Tibial artery (tissue), 4 donors: Measurements from ENCODE around the gene REEP1.

Source experiments
- DNase-seq, 2 donors: peaks; one replicate each; pipeline ENCODE4 v3.0.0-alpha.2; 2019
- H3K27ac ChIP-seq, 2 donors: fragments of 200-600 bp; sonication (generic) in 1 of 2; 1 replicate in 1 of 2; 2 replicates in 1 of 2; pipeline ENCODE4 v1.5.1; 2018 to 2019; ENCODE audit warnings: mild to moderate bottlenecking in 1 of 2
- H3K27me3 ChIP-seq, 2 donors: fragments of 200-600 bp; sonication (generic) in 1 of 2; one replicate each; pipeline versions ENCODE4 v1.5.1 to v1.6.0; 2016 to 2019
- H3K36me3 ChIP-seq, 3 donors: fragments of 200-600 bp; sonication (generic) in 2 of 3; one replicate each; pipeline ENCODE4 v1.5.1; 2016 to 2019; ENCODE audit warnings: mild to moderate bottlenecking in 2 of 3
- H3K4me1 ChIP-seq, 4 donors: fragments of 200-600 bp; sonication (generic) in 2 of 4; 1 replicate in 3 of 4; 2 replicates in 1 of 4; pipeline ENCODE4 v1.5.1; 2016 to 2019
- H3K4me3 ChIP-seq, 2 donors: fragments of 200-600 bp; sonication (generic) in 1 of 2; 1 replicate in 1 of 2; 2 replicates in 1 of 2; pipeline ENCODE4 v1.5.1; 2018 to 2019; ENCODE audit warnings: mild to moderate bottlenecking in 2 of 2
- H3K9me3 ChIP-seq, 3 donors: fragments of 200-600 bp; sonication (generic) in 1 of 3; one replicate each; pipeline ENCODE4 v1.5.1; 2016 to 2019
- intact Hi-C: fragments of 100-400 bp; cut with DNase I; formaldehyde crosslinking; loops from one replicate; pipeline ENCODE4 v1.15.0; 2023; ENCODE audit warnings: low total_unique reads
- TF ChIP-seq, protein P1 (sequence below), 2 experiments: fragments of 200-600 bp in 1 of 2; fragments of 450-650 bp in 1 of 2; IDR thresholded peaks; one replicate each; pipeline ENCODE4 v1.5.1; 2017 to 2019; ENCODE audit warnings: antibody characterized with exemption in 2 of 2, mild to moderate bottlenecking in 1 of 2, moderate library complexity in 1 of 2

Gene REEP1

DNA sequence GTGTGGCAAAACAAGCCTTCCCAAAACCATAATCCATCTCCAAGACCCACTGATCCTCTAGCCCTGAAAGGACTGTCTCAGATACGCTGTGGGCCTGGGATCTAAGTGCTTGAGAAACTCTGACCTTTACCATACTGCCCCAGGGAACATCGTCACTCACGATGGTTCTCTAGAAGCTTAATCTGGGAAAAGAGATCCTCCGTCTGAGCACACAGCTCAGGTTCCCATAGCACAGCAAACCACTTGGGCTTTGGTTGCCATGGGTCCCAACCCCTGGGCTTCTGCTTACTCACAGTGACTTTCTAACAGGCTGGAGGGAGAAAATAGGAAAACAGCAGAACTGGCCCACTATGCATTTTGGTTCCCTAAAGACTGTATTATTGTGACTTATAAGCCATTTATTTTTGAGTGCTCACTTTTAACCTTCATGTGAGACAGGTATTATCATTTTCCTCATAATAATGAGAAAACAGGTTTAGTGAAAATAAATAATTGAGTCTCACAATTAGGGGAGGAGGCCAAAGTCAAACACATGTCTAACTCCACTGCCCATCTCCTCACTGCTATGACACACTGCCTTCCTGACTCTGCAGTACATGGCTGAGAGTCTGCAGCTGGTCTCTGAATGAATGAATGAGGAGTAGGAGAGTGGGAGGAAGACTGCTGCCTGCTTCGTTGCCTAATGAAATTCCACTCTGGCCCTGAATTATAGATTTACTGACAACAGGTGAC lies 46.7 kb downstream of the REEP1 start:
- no peaks in the 10 kb centered on the region for H3K36me3 ChIP-seq
- no peaks in the 10 kb centered on the region for H3K9me3 ChIP-seq
- H3K4me3 ChIP-seq = no peak overlapping the region
- H3K4me1 ChIP-seq = peaks cover 0 to 14% (median 4%) of the 10 kb centered on the region in 4 donors
- intact Hi-C loops = loop anchor here (10.0 kb wide), 1 partner anchor 66 kb away; no protein-coding TSS in a partner anchor
- DNase-seq = no peak
- no peaks in the 10 kb centered on the region for H3K27me3 ChIP-seq
- TF ChIP-seq, protein P1, sequence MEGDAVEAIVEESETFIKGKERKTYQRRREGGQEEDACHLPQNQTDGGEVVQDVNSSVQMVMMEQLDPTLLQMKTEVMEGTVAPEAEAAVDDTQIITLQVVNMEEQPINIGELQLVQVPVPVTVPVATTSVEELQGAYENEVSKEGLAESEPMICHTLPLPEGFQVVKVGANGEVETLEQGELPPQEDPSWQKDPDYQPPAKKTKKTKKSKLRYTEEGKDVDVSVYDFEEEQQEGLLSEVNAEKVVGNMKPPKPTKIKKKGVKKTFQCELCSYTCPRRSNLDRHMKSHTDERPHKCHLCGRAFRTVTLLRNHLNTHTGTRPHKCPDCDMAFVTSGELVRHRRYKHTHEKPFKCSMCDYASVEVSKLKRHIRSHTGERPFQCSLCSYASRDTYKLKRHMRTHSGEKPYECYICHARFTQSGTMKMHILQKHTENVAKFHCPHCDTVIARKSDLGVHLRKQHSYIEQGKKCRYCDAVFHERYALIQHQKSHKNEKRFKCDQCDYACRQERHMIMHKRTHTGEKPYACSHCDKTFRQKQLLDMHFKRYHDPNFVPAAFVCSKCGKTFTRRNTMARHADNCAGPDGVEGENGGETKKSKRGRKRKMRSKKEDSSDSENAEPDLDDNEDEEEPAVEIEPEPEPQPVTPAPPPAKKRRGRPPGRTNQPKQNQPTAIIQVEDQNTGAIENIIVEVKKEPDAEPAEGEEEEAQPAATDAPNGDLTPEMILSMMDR (IDR thresholded peaks at IDR 0.05) = no peak
- no peak overlapping the region for H3K27ac ChIP-seq

DNA sequence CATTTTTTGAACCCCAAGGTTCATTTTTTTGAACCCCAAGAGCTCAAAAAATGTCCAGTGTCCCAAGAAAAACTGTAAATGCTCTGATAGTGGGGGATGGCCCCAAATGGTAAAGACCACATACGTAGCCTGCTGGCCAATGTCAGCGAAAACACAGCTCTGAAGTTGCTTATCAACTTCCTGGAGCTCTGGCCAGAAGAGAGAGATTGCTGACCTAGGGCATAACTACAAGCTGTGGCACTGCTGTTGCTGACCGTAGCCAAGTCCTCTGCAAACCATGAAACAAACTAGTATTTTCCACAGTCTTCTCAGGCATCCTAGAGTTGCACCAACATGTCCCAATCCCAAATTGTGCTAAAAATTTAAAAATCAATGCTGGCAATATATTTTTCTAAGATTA lies 50.9 kb downstream of the REEP1 start:
- intact Hi-C loops = no loop called here
- Histone ChIP-seq H3K9me3 (no peaks in the 10 kb centered on the region), H3K4me3 (no peak overlapping the region), H3K27ac (no peak overlapping the region), H3K27me3 (no peaks in the 10 kb centered on the region), H3K36me3 (no peaks in the 10 kb centered on the region), H3K4me1 (peaks cover 0 to 31% (median 17%) of the 10 kb centered on the region in 4 donors)
- no peak for DNase-seq
- TF ChIP-seq, protein P1 (IDR thresholded peaks at IDR 0.05) = no peak

DNA sequence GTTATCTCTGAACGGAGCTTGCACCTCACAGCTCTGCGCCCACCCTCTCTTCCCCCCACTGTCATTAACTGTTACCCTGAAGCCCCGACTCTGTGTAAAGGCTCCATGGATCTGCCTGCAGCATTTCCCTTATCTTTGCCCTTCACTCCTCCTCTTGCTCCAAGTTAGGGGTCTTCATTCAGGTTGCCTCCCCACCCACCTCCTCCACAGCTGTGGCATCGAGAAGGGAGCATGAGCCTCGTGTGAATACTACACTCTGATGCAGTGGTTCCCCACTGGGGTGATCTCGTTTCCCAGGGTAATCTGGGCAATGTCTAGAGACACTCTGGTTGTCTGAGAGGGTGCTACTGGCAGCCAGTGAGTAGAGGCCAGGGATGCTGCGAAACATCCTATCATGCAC lies 51.4 kb downstream of the REEP1 start:
- DNase-seq = no peak
- H3K27me3 ChIP-seq = no peaks in the 10 kb centered on the region
- intact Hi-C loops = no loop called here
- H3K27ac ChIP-seq = no peak overlapping the region
- no peaks in the 10 kb centered on the region for H3K36me3 ChIP-seq
- H3K9me3 ChIP-seq = no peaks in the 10 kb centered on the region
- no peak overlapping the region for H3K4me3 ChIP-seq
- H3K4me1 ChIP-seq = peaks cover 0 to 37% (median 18%) of the 10 kb centered on the region in 4 donors
- TF ChIP-seq, protein P1 (IDR thresholded peaks at IDR 0.05) = no peak

DNA sequence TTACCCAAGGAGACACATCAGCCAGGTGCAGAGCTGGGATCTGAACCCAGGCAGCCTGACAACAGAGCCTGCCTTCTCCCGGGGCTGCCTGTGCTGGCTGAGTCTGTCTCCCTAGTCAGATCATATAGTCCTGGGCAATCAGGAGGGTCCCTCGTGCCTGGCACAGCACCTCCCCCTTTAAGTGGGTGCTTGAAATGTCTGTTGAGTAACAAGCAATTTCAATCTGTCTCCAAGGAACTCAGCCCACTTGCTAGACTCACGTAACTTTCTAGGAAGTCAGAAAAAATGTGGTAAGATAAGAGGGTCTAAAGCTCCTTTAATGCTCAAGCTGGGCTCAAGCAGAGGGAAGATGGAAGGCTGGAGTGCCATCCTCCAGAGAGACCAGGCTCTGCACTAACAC lies 51.9 kb downstream of the REEP1 start:
- H3K27ac ChIP-seq = no peak overlapping the region
- intact Hi-C loops = no loop called here
- TF ChIP-seq, protein P1 (IDR thresholded peaks at IDR 0.05) = no peak
- no peaks in the 10 kb centered on the region for H3K9me3 ChIP-seq
- H3K36me3 ChIP-seq = no peaks in the 10 kb centered on the region
- H3K4me1 ChIP-seq = peaks cover 0 to 41% (median 21%) of the 10 kb centered on the region in 4 donors
- H3K4me3 ChIP-seq = no peak overlapping the region
- H3K27me3 ChIP-seq = no peaks in the 10 kb centered on the region
- DNase-seq = no peak

DNA sequence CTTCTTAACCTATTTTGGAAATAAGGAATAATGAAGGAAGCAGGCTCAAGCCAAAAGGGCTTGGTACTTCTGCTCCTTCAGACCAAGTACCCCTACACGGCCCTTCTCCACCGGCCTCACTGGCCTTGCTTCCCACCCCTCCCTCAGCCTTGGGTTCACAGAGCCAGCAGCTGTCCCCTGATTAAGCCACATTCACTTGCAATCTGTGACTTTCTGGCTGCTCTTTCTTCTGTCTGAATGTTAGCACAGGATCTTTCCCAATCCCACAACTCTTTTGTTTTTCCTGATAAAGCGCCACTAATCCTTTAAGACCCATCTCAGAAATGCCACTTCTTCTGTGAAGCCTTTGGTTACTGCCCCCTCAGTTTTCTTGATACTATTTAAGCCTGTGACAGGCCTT lies 52.4 kb downstream of the REEP1 start:
- intact Hi-C loops = no loop called here
- H3K4me3 ChIP-seq = no peak overlapping the region
- H3K27me3 ChIP-seq = no peaks in the 10 kb centered on the region
- H3K9me3 ChIP-seq = no peaks in the 10 kb centered on the region
- TF ChIP-seq, protein P1 (IDR thresholded peaks at IDR 0.05) = no peak
- no peak overlapping the region for H3K27ac ChIP-seq
- H3K36me3 ChIP-seq = no peaks in the 10 kb centered on the region
- peaks cover 0 to 47% (median 27%) of the 10 kb centered on the region in 4 donors for H3K4me1 ChIP-seq
- no peak for DNase-seq
